Sigmoid colon (tissue), 4 donors: Measurements from ENCODE around the gene GNGT1.

Experiments
- POLR2A ChIP-seq, 2 donors: fragments of 450-650 bp; IDR thresholded peaks; one replicate each; pipeline ENCODE4 v1.6.1; 2016; ENCODE audit warnings: antibody characterized with exemption in 2 of 2, mild to moderate bottlenecking in 2 of 2, moderate library complexity in 2 of 2
- POLR2AphosphoS5 ChIP-seq, 4 donors: sonication (generic); formaldehyde crosslinking; IDR thresholded peaks; one replicate each; pipeline ENCODE4 v1.6.1; 2017; ENCODE audit warnings: antibody characterized with exemption in 4 of 4
- TF ChIP-seq, protein P1 (sequence below), 4 experiments: fragments of 450-650 bp in 3 of 4; fragments of 200-600 bp in 1 of 4; IDR thresholded peaks; one replicate each; pipeline ENCODE4 v1.5.1; 2016 to 2019; ENCODE audit warnings: antibody characterized with exemption in 4 of 4, mild to moderate bottlenecking in 3 of 4, moderate library complexity in 2 of 4

GRCh38 chr7:93941945-93942344 lies 35.6 kb downstream of the GNGT1 start:
- TF ChIP-seq, protein P1, sequence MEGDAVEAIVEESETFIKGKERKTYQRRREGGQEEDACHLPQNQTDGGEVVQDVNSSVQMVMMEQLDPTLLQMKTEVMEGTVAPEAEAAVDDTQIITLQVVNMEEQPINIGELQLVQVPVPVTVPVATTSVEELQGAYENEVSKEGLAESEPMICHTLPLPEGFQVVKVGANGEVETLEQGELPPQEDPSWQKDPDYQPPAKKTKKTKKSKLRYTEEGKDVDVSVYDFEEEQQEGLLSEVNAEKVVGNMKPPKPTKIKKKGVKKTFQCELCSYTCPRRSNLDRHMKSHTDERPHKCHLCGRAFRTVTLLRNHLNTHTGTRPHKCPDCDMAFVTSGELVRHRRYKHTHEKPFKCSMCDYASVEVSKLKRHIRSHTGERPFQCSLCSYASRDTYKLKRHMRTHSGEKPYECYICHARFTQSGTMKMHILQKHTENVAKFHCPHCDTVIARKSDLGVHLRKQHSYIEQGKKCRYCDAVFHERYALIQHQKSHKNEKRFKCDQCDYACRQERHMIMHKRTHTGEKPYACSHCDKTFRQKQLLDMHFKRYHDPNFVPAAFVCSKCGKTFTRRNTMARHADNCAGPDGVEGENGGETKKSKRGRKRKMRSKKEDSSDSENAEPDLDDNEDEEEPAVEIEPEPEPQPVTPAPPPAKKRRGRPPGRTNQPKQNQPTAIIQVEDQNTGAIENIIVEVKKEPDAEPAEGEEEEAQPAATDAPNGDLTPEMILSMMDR (IDR thresholded peaks at IDR 0.05), result no peak
- TF ChIP-seq POLR2AphosphoS5 (IDR thresholded peaks at IDR 0.05) (no peak), POLR2A (IDR thresholded peaks at IDR 0.05) (no peak)
